Esophagus muscularis mucosa (tissue), 3 donors: ENCODE data around the gene CD14.

Experiments
- POLR2A ChIP-seq: fragments of 450-650 bp; IDR thresholded peaks from one replicate; pipeline ENCODE4 v1.6.1; 2017; ENCODE audit warnings: antibody characterized with exemption, moderate library complexity, mild to moderate bottlenecking, low read depth
- POLR2AphosphoS5 ChIP-seq, 2 donors: sonication (generic); formaldehyde crosslinking; IDR thresholded peaks; one replicate each; pipeline ENCODE4 v1.6.1; 2017; ENCODE audit warnings: antibody characterized with exemption in 2 of 2
- TF ChIP-seq, protein P1 (sequence below), 3 experiments: fragments of 200-600 bp in 2 of 3; fragments of 450-650 bp in 1 of 3; sonication (generic) in 2 of 3; IDR thresholded peaks; one replicate each; pipeline ENCODE4 v1.5.1; 2017 to 2019; ENCODE audit warnings: antibody characterized with exemption in 3 of 3, mild to moderate bottlenecking in 2 of 3, moderate library complexity in 1 of 3

- TF ChIP-seq, protein P1, sequence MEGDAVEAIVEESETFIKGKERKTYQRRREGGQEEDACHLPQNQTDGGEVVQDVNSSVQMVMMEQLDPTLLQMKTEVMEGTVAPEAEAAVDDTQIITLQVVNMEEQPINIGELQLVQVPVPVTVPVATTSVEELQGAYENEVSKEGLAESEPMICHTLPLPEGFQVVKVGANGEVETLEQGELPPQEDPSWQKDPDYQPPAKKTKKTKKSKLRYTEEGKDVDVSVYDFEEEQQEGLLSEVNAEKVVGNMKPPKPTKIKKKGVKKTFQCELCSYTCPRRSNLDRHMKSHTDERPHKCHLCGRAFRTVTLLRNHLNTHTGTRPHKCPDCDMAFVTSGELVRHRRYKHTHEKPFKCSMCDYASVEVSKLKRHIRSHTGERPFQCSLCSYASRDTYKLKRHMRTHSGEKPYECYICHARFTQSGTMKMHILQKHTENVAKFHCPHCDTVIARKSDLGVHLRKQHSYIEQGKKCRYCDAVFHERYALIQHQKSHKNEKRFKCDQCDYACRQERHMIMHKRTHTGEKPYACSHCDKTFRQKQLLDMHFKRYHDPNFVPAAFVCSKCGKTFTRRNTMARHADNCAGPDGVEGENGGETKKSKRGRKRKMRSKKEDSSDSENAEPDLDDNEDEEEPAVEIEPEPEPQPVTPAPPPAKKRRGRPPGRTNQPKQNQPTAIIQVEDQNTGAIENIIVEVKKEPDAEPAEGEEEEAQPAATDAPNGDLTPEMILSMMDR (IDR thresholded peaks at IDR 0.05): no peak
- TF ChIP-seq POLR2A: no peak
- TF ChIP-seq POLR2AphosphoS5 (IDR thresholded peaks at IDR 0.05): no peak
These were observed 38.6 kb upstream of the CD14 start for GRCh38 chr5:140671472-140672125.
